HG02759 (cell line): Measurements from ENCODE around the gene SRI.

Experiments
- ATAC-seq: cut with Tn5 transposase; IDR thresholded peaks from one replicate; pipeline ENCODE4 v1.9.1; 2021; ENCODE audit warnings: mild to moderate bottlenecking, moderate library complexity; ENCODE audit not compliant: unreplicated experiment

The SRI gene

GRCh38 chr7:88226201-88226600 lies 6.4 kb upstream of the SRI start:
- ATAC-seq: no peak

GRCh38 chr7:88224601-88225275 lies 4.9 kb upstream of the SRI start:
- ATAC-seq: no peak

- no peak for ATAC-seq
Observed at GRCh38 chr7:88223265-88223664, 3.4 kb upstream of the SRI start.

- peak; percentile 23 for ATAC-seq
Observed at GRCh38 chr7:88218836-88219605, 817 bp downstream of the SRI start.

GRCh38 chr7:88218429-88218745 lies 1.5 kb downstream of the SRI start:
- no peak for ATAC-seq

- peak; percentile 73 for ATAC-seq
Observed at GRCh38 chr7:88217675-88218428, 2.0 kb downstream of the SRI start.

- ATAC-seq: no peak
Observed at GRCh38 chr7:88216276-88216675, 3.6 kb downstream of the SRI start.

- no peak for ATAC-seq
Observed at GRCh38 chr7:88215295-88215694, 4.5 kb downstream of the SRI start.

GRCh38 chr7:88214456-88214855 lies 5.4 kb downstream of the SRI start:
- ATAC-seq: no peak

GRCh38 chr7:88212918-88213317 lies 6.9 kb downstream of the SRI start:
- ATAC-seq: no peak

GRCh38 chr7:88208521-88208920 lies 11.3 kb downstream of the SRI start:
- ATAC-seq: no peak

GRCh38 chr7:88206254-88206653 lies 13.6 kb downstream of the SRI start:
- no peak for ATAC-seq

GRCh38 chr7:88205179-88205578 lies 14.7 kb downstream of the SRI start:
- no peak for ATAC-seq

GRCh38 chr7:88204525-88205110 lies 15.2 kb downstream of the SRI start:
- no peak for ATAC-seq

- no peak for ATAC-seq
Observed at GRCh38 chr7:88203401-88203800, 16.4 kb downstream of the SRI start.

GRCh38 chr7:88202799-88203198 lies 17.0 kb downstream of the SRI start:
- ATAC-seq: no peak

GRCh38 chr7:88202278-88202677 lies 17.6 kb downstream of the SRI start:
- no peak for ATAC-seq

- no peak for ATAC-seq
Observed at GRCh38 chr7:88201305-88201704, 18.5 kb downstream of the SRI start.

GRCh38 chr7:88200789-88201188 lies 19.0 kb downstream of the SRI start:
- no peak for ATAC-seq

- no peak for ATAC-seq
Observed at GRCh38 chr7:88200261-88200660, 19.6 kb downstream of the SRI start.

- no peak for ATAC-seq
Observed at GRCh38 chr7:88191911-88192310, 27.9 kb downstream of the SRI start.

GRCh38 chr7:88185650-88186049 lies 34.2 kb downstream of the SRI start:
- no peak for ATAC-seq
